H9 (cell line): ENCODE measurements around the gene GNGT2. TPM values are rescaled to one million over a fixed set of nuclear protein-coding genes. Genes with fewer than 3 reads are reported as not detected.
A peak's percentile ranks its signal among the peaks of the same experiment; 100 is the strongest.

Experiments
- DNase-seq: peaks from one replicate; pipeline ENCODE4 v3.0.0-alpha.2; 2017
- H2AFZ ChIP-seq: one replicate; pipeline ENCODE4 v1.6.1; 2013; ENCODE audit warnings: mild to moderate bottlenecking, low read length, control low read depth, moderate library complexity
- H2AK5ac ChIP-seq: 2 replicates; pipeline ENCODE4 v1.6.1; 2013; ENCODE audit warnings: low read length, control low read depth, mixed read lengths; ENCODE audit not compliant: insufficient read length
- H2BK120ac ChIP-seq: one replicate; pipeline ENCODE4 v1.6.1; 2013; ENCODE audit warnings: low read depth, mild to moderate bottlenecking, low read length, control low read depth, inconsistent platforms; ENCODE audit not compliant: poor library complexity, severe bottlenecking
- H2BK12ac ChIP-seq: 2 replicates; pipeline ENCODE4 v1.6.1; 2013; ENCODE audit warnings: low read length, control low read depth, mixed read lengths, low read depth; ENCODE audit not compliant: insufficient read length
- H2BK15ac ChIP-seq: 2 replicates; pipeline ENCODE4 v1.6.1; 2013; ENCODE audit warnings: low read depth, low read length, control low read depth
- H2BK20ac ChIP-seq: one replicate; pipeline ENCODE4 v1.6.1; 2013; ENCODE audit warnings: low read depth, mild to moderate bottlenecking, low read length, control low read depth, inconsistent platforms; ENCODE audit not compliant: poor library complexity, severe bottlenecking
- H2BK5ac ChIP-seq: 2 replicates; pipeline ENCODE4 v1.6.1; 2013; ENCODE audit warnings: low read length, control low read depth, mixed read lengths; ENCODE audit not compliant: insufficient read length
- H3K14ac ChIP-seq: 2 replicates; pipeline ENCODE4 v1.6.1; 2013; ENCODE audit warnings: low read length, control low read depth; ENCODE audit not compliant: insufficient read depth
- H3K18ac ChIP-seq: 2 replicates; pipeline ENCODE4 v1.6.1; 2013; ENCODE audit warnings: low read depth, mild to moderate bottlenecking, mixed read lengths, low read length, control low read depth; ENCODE audit not compliant: insufficient read length
- H3K23ac ChIP-seq: 2 replicates; pipeline ENCODE4 v1.6.1; 2013; ENCODE audit warnings: low read length, control low read depth, mixed read lengths, low read depth; ENCODE audit not compliant: insufficient read length
- H3K23me2 ChIP-seq: 2 replicates; pipeline ENCODE4 v1.6.1; 2013; ENCODE audit warnings: low read depth, mild to moderate bottlenecking, mixed read lengths, low read length, control low read depth; ENCODE audit not compliant: insufficient read length, poor library complexity, severe bottlenecking
- H3K27ac ChIP-seq: 2 replicates; pipeline ENCODE4 v1.5.1; 2013; ENCODE audit warnings: low read length, control low read depth, mixed read lengths, low read depth; ENCODE audit not compliant: insufficient read length
- H3K27me3 ChIP-seq: 2 replicates; pipeline ENCODE4 v1.6.1; 2013; ENCODE audit warnings: low read length, control low read depth, inconsistent platforms; ENCODE audit not compliant: insufficient read depth
- H3K4ac ChIP-seq: 2 replicates; pipeline ENCODE4 v1.6.1; 2013; ENCODE audit warnings: low read depth, mild to moderate bottlenecking, control low read depth, inconsistent platforms, low read length, moderate library complexity
- H3K4me1 ChIP-seq: 2 replicates; pipeline ENCODE4 v1.6.1; 2013; ENCODE audit warnings: low read length, control low read depth, inconsistent platforms; ENCODE audit not compliant: insufficient read depth
- H3K4me2 ChIP-seq: 2 replicates; pipeline ENCODE4 v1.6.1; 2013; ENCODE audit warnings: low read length, control low read depth, mixed read lengths; ENCODE audit not compliant: insufficient read length, insufficient read depth
- H3K56ac ChIP-seq: 2 replicates; pipeline ENCODE4 v1.6.1; 2013; ENCODE audit warnings: low read depth, mild to moderate bottlenecking, mixed read lengths, low read length, control low read depth; ENCODE audit not compliant: insufficient read length
- H3K79me1 ChIP-seq: 2 replicates; pipeline ENCODE4 v1.6.1; 2013; ENCODE audit warnings: low read depth, mild to moderate bottlenecking, moderate library complexity, low read length, control low read depth, inconsistent platforms; ENCODE audit not compliant: insufficient read depth, poor library complexity, severe bottlenecking
- H3K79me2 ChIP-seq: 2 replicates; pipeline ENCODE4 v1.6.1; 2013; ENCODE audit warnings: low read length, control low read depth, inconsistent platforms; ENCODE audit not compliant: insufficient read depth
- H3K9ac ChIP-seq: 2 replicates; pipeline ENCODE4 v1.6.1; 2013; ENCODE audit warnings: low read length, control low read depth, mixed read lengths; ENCODE audit not compliant: insufficient read length; ENCODE audit errors: extremely low read depth
- H3K9me3 ChIP-seq: one replicate; pipeline ENCODE4 v1.6.1; 2013; ENCODE audit warnings: low read depth, low read length, inconsistent platforms; ENCODE audit not compliant: control insufficient read depth
- H3T11ph ChIP-seq: one replicate; pipeline ENCODE4 v1.6.1; 2013; ENCODE audit warnings: mild to moderate bottlenecking, low read length, control low read depth, inconsistent platforms
- H4K20me1 ChIP-seq: one replicate; pipeline ENCODE4 v1.6.1; 2013; ENCODE audit not compliant: control insufficient read depth, insufficient read length, insufficient read depth
- H4K5ac ChIP-seq: 2 replicates; pipeline ENCODE4 v1.6.1; 2013; ENCODE audit warnings: low read depth, mild to moderate bottlenecking, mixed read lengths, low read length, control low read depth; ENCODE audit not compliant: insufficient read length
- H4K8ac ChIP-seq: replicated peaks from 2 replicates; pipeline ENCODE4 v1.6.1; 2013; ENCODE audit warnings: low read length, control low read depth, mixed read lengths, low read depth; ENCODE audit not compliant: insufficient read length
- H4K91ac ChIP-seq: 2 replicates; pipeline ENCODE4 v1.6.1; 2013; ENCODE audit warnings: low read depth, mild to moderate bottlenecking, moderate library complexity, mixed read lengths, low read length, control low read depth; ENCODE audit not compliant: insufficient read length
- H3K27ac Mint-ChIP-seq, 3 experiments: 2 replicates in 2 of 3; 3 replicates in 1 of 3; pipeline ENCODE4 v1.8.0; 2020 to 2021; ENCODE audit warnings: mixed read lengths in 3 of 3, mild to moderate bottlenecking in 1 of 3, moderate library complexity in 1 of 3
- H3K27me3 Mint-ChIP-seq: 2 replicates; pipeline ENCODE4 v1.8.0; 2021; ENCODE audit warnings: low read depth, mild to moderate bottlenecking, moderate library complexity, mixed read lengths
- H3K36me3 Mint-ChIP-seq, 3 experiments: 2 replicates in 2 of 3; 3 replicates in 1 of 3; pipeline ENCODE4 v1.8.0; 2020 to 2021; ENCODE audit warnings: low read depth in 3 of 3, mixed read lengths in 3 of 3; ENCODE audit not compliant: insufficient read depth in 1 of 3
- H3K4me1 Mint-ChIP-seq, 2 experiments: 2 replicates each; pipeline ENCODE4 v1.8.0; 2020; ENCODE audit warnings: mixed read lengths in 2 of 2
- H3K4me3 Mint-ChIP-seq, 2 experiments: 2 replicates in 1 of 2; 3 replicates in 1 of 2; pipeline ENCODE4 v1.8.0; 2020 to 2021; ENCODE audit warnings: mild to moderate bottlenecking in 2 of 2, mixed read lengths in 2 of 2, moderate library complexity in 1 of 2
- H3K9me3 Mint-ChIP-seq, 2 experiments: 2 replicates in 1 of 2; 3 replicates in 1 of 2; pipeline ENCODE4 v1.8.0; 2020; ENCODE audit warnings: mild to moderate bottlenecking in 2 of 2, mixed read lengths in 2 of 2, moderate library complexity in 1 of 2
- CTCF ChIP-seq: fragments of 200-600 bp; sonication (generic); conservative IDR thresholded peaks from 3 replicates; pipeline ENCODE4 v1.8.0; 2021; ENCODE audit warnings: antibody characterized with exemption, mild to moderate bottlenecking
- WGBS: extraction: QIAGEN DNeasy Blood & Tissue Kit; methylation state at CpG from one replicate; pipeline ENCODE4 v1.1.7; 2013; ENCODE audit warnings: missing lambda C conversion rate, low lambda C conversion rate, mixed read lengths; ENCODE audit not compliant: insufficient read length; ENCODE audit errors: extremely low coverage; 5-methylcytosine and 5-hydroxymethylcytosine counted together
- total RNA-seq: library from RNA; stranded (reverse); gene quantifications from 2 replicates; pipeline ENCODE4 v1.2.1, GENCODE V29; 2021

The GNGT2 gene
- total RNA-seq, 1 experiment from 2014 or later: 0.42 TPM

DNA sequence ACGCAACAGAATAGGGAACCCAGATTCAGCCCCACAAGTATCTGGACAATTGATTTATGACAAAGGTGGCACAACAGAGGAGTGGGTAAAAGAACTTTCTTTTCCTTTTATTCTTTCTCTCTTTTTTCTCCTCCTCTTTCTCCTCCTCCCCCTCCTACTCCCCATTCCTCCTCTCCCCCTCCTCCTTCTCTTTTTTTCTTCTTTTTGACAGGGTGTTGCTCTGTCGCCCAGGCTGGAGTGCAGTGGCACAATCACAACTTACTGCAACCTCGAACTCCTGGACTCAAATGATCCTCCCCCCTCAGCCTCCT, 16.1 kb downstream of the GNGT2 start:
- no CpG with 5 or more reads among the region's 3 CpGs for WGBS
- Mint-ChIP-seq H3K27ac (no peak overlapping the region), H3K36me3 (no peaks in the 10 kb centered on the region), H3K27me3 (peaks cover 2% of the 10 kb centered on the region), H3K4me3 (peak overlapping the region; percentile 91 to 92), H3K9me3 (no peaks in the 10 kb centered on the region), H3K4me1 (peaks cover 8 to 13% of the 10 kb centered on the region in 2 experiments)
- no peaks in the 10 kb centered on the region for H3K79me2 ChIP-seq
- no peak overlapping the region for H4K5ac ChIP-seq
- H2AFZ ChIP-seq: peak overlapping the region; percentile 58
- no peak overlapping the region for H3K4ac ChIP-seq
- no peak for TF ChIP-seq CTCF
- no peak overlapping the region for H2BK5ac ChIP-seq
- H2AK5ac ChIP-seq: no peak overlapping the region
- no peak overlapping the region for H2BK20ac ChIP-seq
- H3K9me3 ChIP-seq: no peaks in the 10 kb centered on the region
- no peak overlapping the region for H2BK120ac ChIP-seq
- no peak overlapping the region for H2BK12ac ChIP-seq
- H4K91ac ChIP-seq: no peak overlapping the region
- no peak overlapping the region for H3K18ac ChIP-seq
- DNase-seq: no peak
- H3K56ac ChIP-seq: no peak overlapping the region
- H3K23ac ChIP-seq: no peak overlapping the region
- no peak overlapping the region for H2BK15ac ChIP-seq
- no peaks in the 10 kb centered on the region for H4K20me1 ChIP-seq
- peak overlapping the region; percentile 74 for H3K4me2 ChIP-seq
- no peak overlapping the region for H3K9ac ChIP-seq
- peaks cover 6% of the 10 kb centered on the region for H3K23me2 ChIP-seq
- no peak overlapping the region for H3T11ph ChIP-seq
- H3K27me3 ChIP-seq: no peaks in the 10 kb centered on the region
- H4K8ac ChIP-seq: no peak overlapping the region
- no peaks in the 10 kb centered on the region; the same call in 1 of the 2 replicates for H3K4me1 ChIP-seq
- H3K14ac ChIP-seq: no peak overlapping the region
- H3K79me1 ChIP-seq: no peaks in the 10 kb centered on the region
- no peak overlapping the region for H3K27ac ChIP-seq
